HEK293T (cell line): ENCODE results near the gene ADPGK.

Experiments
- CTCF ChIA-PET: fragments of 350-600 bp; formaldehyde crosslinking; extraction: SDS; loops from one replicate; lab custom pipeline; 2021; ENCODE audit warnings: antibody characterized with exemption, inconsistent platforms; lab: Yijun Ruan, JAX
- POLR2A ChIA-PET: fragments of 350-600 bp; formaldehyde crosslinking; extraction: SDS; loops from one replicate; lab custom pipeline; 2020; ENCODE audit warnings: antibody characterized with exemption, inconsistent platforms; lab: Yijun Ruan, JAX
- DNase-seq: peaks from one replicate; pipeline ENCODE4 v3.0.0; 2012; ENCODE audit warnings: mixed read lengths; ENCODE audit errors: extremely low spot score
- ARNT ChIP-seq: fragments of 450-650 bp; IDR thresholded peaks from 2 replicates; pipeline ENCODE4 v1.6.1; 2017; ENCODE audit warnings: mild to moderate bottlenecking
- BHLHE40 ChIP-seq: fragments of 450-650 bp; IDR thresholded peaks from 2 replicates; pipeline ENCODE4 v1.6.1; 2016; ENCODE audit warnings: mild to moderate bottlenecking, moderate library complexity, borderline replicate concordance
- CTBP1 ChIP-seq: fragments of 450-650 bp; IDR thresholded peaks from 2 replicates; pipeline ENCODE4 v1.6.1; 2016; ENCODE audit warnings: borderline replicate concordance
- ELF4 ChIP-seq: fragments of 450-650 bp; IDR thresholded peaks from 2 replicates; pipeline ENCODE4 v1.6.1; 2017; ENCODE audit warnings: antibody characterized with exemption
- FOXA1 ChIP-seq: fragments of 450-650 bp; IDR thresholded peaks from 2 replicates; pipeline ENCODE4 v1.6.1; 2016; ENCODE audit warnings: mild to moderate bottlenecking
- FOXK2 ChIP-seq: fragments of 450-650 bp; IDR thresholded peaks from 2 replicates; pipeline ENCODE4 v1.6.1; 2016; ENCODE audit warnings: mild to moderate bottlenecking
- FOXM1 ChIP-seq: fragments of 450-650 bp; IDR thresholded peaks from 2 replicates; pipeline ENCODE4 v1.6.1; 2017; ENCODE audit warnings: mild to moderate bottlenecking, borderline replicate concordance
- HDGF ChIP-seq: fragments of 450-650 bp; IDR thresholded peaks from 2 replicates; pipeline ENCODE4 v1.6.1; 2017; ENCODE audit warnings: antibody characterized with exemption, borderline replicate concordance
- L3MBTL2 ChIP-seq: fragments of 450-650 bp; conservative IDR thresholded peaks from 2 replicates; pipeline ENCODE4 v1.6.1; 2016; ENCODE audit warnings: mild to moderate bottlenecking
- LEF1 ChIP-seq: fragments of 450-650 bp; IDR thresholded peaks from 2 replicates; pipeline ENCODE4 v1.6.1; 2017; ENCODE audit warnings: mild to moderate bottlenecking, borderline replicate concordance
- NFRKB ChIP-seq: fragments of 450-650 bp; IDR thresholded peaks from 2 replicates; pipeline ENCODE4 v1.6.1; 2016; ENCODE audit warnings: mild to moderate bottlenecking, moderate library complexity
- PKNOX1 ChIP-seq: fragments of 450-650 bp; IDR thresholded peaks from 2 replicates; pipeline ENCODE4 v1.6.1; 2016
- SP1 ChIP-seq: fragments of 450-650 bp; IDR thresholded peaks from 2 replicates; pipeline ENCODE4 v1.6.1; 2017
- SUZ12 ChIP-seq: fragments of 450-650 bp; IDR thresholded peaks from 2 replicates; pipeline ENCODE4 v1.6.1; 2016; ENCODE audit warnings: mild to moderate bottlenecking
- TARDBP ChIP-seq: fragments of 450-650 bp; IDR thresholded peaks from 2 replicates; pipeline ENCODE4 v1.6.1; 2016
- ZNF384 ChIP-seq: fragments of 450-650 bp; IDR thresholded peaks from 2 replicates; pipeline ENCODE4 v1.6.1; 2016

ADPGK gene

GRCh38 chr15:72785841-72786240, 2.3 kb upstream of the ADPGK start:
- no peak for TF ChIP-seq FOXA1
- no peak for TF ChIP-seq LEF1
- TF ChIP-seq FOXK2, result no peak
- no peak for TF ChIP-seq BHLHE40
- no peak for TF ChIP-seq ZNF384
- no peak for TF ChIP-seq TARDBP
- TF ChIP-seq FOXM1, result no peak
- TF ChIP-seq HDGF, result no peak
- no peak for TF ChIP-seq ELF4
- TF ChIP-seq SUZ12, result no peak
- TF ChIP-seq L3MBTL2, result no peak
- no peak for TF ChIP-seq SP1
- no peak for TF ChIP-seq PKNOX1
- TF ChIP-seq CTBP1, result no peak
- ChIA-PET CTCF (no interaction called here), POLR2A (no interaction called here)
- DNase-seq, result no peak

- POLR2A ChIA-PET, result interaction anchor here (2.2 kb wide), 1 partner anchor 12 kb away, joined by 5 read pairs; no protein-coding TSS in a partner anchor
- no peak for DNase-seq
- CTCF ChIA-PET, result no interaction called here
- TF ChIP-seq HDGF, result no peak
- no peak for TF ChIP-seq ELF4
- no peak for TF ChIP-seq FOXM1
- TF ChIP-seq L3MBTL2, result no peak
- no peak for TF ChIP-seq ZNF384
- TF ChIP-seq FOXA1, result no peak
- no peak for TF ChIP-seq BHLHE40
- no peak for TF ChIP-seq CTBP1
- TF ChIP-seq SUZ12, result no peak
- no peak for TF ChIP-seq NFRKB
- TF ChIP-seq PKNOX1, result no peak
- no peak for TF ChIP-seq SP1
- TF ChIP-seq ARNT, result no peak
- TF ChIP-seq LEF1, result no peak
These were observed 1.9 kb upstream of the ADPGK start for GRCh38 chr15:72785432-72785831.

- ChIA-PET POLR2A (interaction anchor here (2.2 to 2.5 kb wide), 2 partner anchors 9 to 13 kb away, joined by 5 to 11 read pairs; no protein-coding TSS in a partner anchor), CTCF (interaction anchor here (0.6 kb wide), 1 partner anchor 465 kb away, joined by 4 read pairs; no protein-coding TSS in a partner anchor)
- no peak for TF ChIP-seq LEF1
- DNase-seq, result no peak
These were observed 908 bp upstream of the ADPGK start for GRCh38 chr15:72784456-72784876.

- POLR2A ChIA-PET, result interaction anchor here (0.6 to 2.5 kb wide), 5 partner anchors 10 to 815 kb away, joined by 3 to 11 read pairs (median 4); partner anchors contain the start of genes BBS4 and HIGD2B
- CTCF ChIA-PET, result interaction anchor here (0.6 kb wide), 1 partner anchor 1500 kb away, joined by 5 read pairs; no protein-coding TSS in a partner anchor
- DNase-seq, result no peak
- no peak for TF ChIP-seq FOXA1
- no peak for TF ChIP-seq LEF1
- TF ChIP-seq NFRKB, result no peak
- TF ChIP-seq L3MBTL2, result no peak
- TF ChIP-seq ARNT, result no peak
- no peak for TF ChIP-seq ZNF384
These were observed 436 bp downstream of the ADPGK start for GRCh38 chr15:72783004-72783639.

GRCh38 chr15:72782274-72783003, 1.1 kb downstream of the ADPGK start:
- no peak for TF ChIP-seq L3MBTL2
- 0 out of 2 replicates have a peak, but pooled peaks have one; percentile 23 for TF ChIP-seq ZNF384
- no peak for DNase-seq
- ChIA-PET POLR2A (interaction anchor here (0.6 to 2.5 kb wide), 4 partner anchors 9 to 815 kb away, joined by 3 to 11 read pairs (median 4); partner anchors contain the start of genes BBS4 and HIGD2B), CTCF (interaction anchor here (0.6 kb wide), 1 partner anchor 1499 kb away, joined by 5 read pairs; no protein-coding TSS in a partner anchor)

- TF ChIP-seq ELF4, result no peak
- TF ChIP-seq TARDBP, result no peak
- TF ChIP-seq HDGF, result no peak
- no peak for TF ChIP-seq SP1
- TF ChIP-seq PKNOX1, result no peak
- TF ChIP-seq FOXM1, result no peak
- ChIA-PET POLR2A (no interaction called here), CTCF (no interaction called here)
- no peak for DNase-seq
These were observed 1.9 kb downstream of the ADPGK start for GRCh38 chr15:72781631-72782030.
